ENCODE measurements around the gene CDK6. TPM values are rescaled to one million over a fixed set of nuclear protein-coding genes. Genes with fewer than 3 reads are reported as not detected.

CDK6 gene
- total RNA-seq, 1 experiment from 2014 or later: 175 TPM

DNA sequence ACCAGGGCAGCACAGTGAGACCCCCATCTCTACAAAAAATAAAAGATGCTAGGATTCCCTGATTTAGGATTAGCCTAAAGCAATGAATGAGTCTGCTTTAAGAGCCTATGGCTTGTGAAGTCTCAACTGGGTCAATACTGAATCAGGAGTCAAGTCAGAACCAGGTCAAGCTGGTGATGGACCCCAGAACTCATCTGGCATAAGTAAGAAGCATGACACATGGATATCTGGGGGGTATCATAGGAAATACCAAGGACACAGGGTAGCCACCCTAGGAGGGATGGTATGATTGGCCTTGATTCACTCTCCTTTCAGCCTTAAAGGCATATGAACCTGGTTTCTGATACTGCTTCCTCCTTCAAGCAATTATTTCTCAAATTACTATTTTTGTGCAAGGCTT, 167.8 kb downstream of the CDK6 start:
- intact Hi-C loops (cut with micrococcal nuclease; ENCODE audit: unreplicated experiment): no loop called here
- Mint-ChIP-seq H3K9me3 (ENCODE audit: unreplicated experiment) (peaks cover under 1% of the 10 kb centered on the region), H3K36me3 (ENCODE audit: insufficient read depth, unreplicated experiment) (peaks cover 55% of the 10 kb centered on the region), H3K4me1 (ENCODE audit: low read depth, unreplicated experiment) (no peaks in the 10 kb centered on the region), H3K27me3 (ENCODE audit: insufficient read depth, unreplicated experiment) (no peaks in the 10 kb centered on the region), H3K4me3 (ENCODE audit: unreplicated experiment) (no peak overlapping the region), H3K27ac (ENCODE audit: unreplicated experiment) (no peak overlapping the region)
- Histone ChIP-seq H3K9me3 (no peaks in the 10 kb centered on the region), H3K36me3 (ENCODE audit: control insufficient read depth, insufficient read depth, low read length) (peaks cover 2% of the 10 kb centered on the region; the same call in 1 of the 2 replicates), H3K27me3 (replicated peaks; ENCODE audit: control insufficient read depth, insufficient read depth, low read length) (no peaks in the 10 kb centered on the region), H3K4me3 (ENCODE audit: low read depth, low read length) (no peak overlapping the region), H3K4me1 (no peaks in the 10 kb centered on the region)
- ChIA-PET POLR2A (no interaction called here), CTCF (no interaction called here)
- BruUV-seq (replicated peaks): no TSS peak
- no peak for DNase-seq
- TF ChIP-seq CTCF (IDR thresholded peaks at IDR 0.05; ENCODE audit: insufficient read depth in 1 of 2, low read depth in 1 of 2, low read length in 1 of 2, severe bottlenecking in 1 of 2, unreplicated experiment in 1 of 2): no peak

- Histone ChIP-seq H3K27me3 (replicated peaks; ENCODE audit: control insufficient read depth, insufficient read depth, low read length) (no peaks in the 10 kb centered on the region), H3K9me3 (no peaks in the 10 kb centered on the region), H3K4me1 (no peaks in the 10 kb centered on the region), H3K4me3 (ENCODE audit: low read depth, low read length) (no peak overlapping the region), H3K36me3 (ENCODE audit: control insufficient read depth, insufficient read depth, low read length) (peaks cover 2% of the 10 kb centered on the region)
- Mint-ChIP-seq H3K27me3 (ENCODE audit: insufficient read depth, unreplicated experiment) (no peaks in the 10 kb centered on the region), H3K36me3 (ENCODE audit: insufficient read depth, unreplicated experiment) (peaks cover 50% of the 10 kb centered on the region), H3K27ac (ENCODE audit: unreplicated experiment) (no peak overlapping the region), H3K4me1 (ENCODE audit: low read depth, unreplicated experiment) (no peaks in the 10 kb centered on the region), H3K4me3 (ENCODE audit: unreplicated experiment) (no peak overlapping the region), H3K9me3 (ENCODE audit: unreplicated experiment) (no peaks in the 10 kb centered on the region)
- ChIA-PET POLR2A (no interaction called here), CTCF (no interaction called here)
- DNase-seq: no peak
- no peak for TF ChIP-seq CTCF (IDR thresholded peaks at IDR 0.05; ENCODE audit: insufficient read depth in 1 of 2, low read depth in 1 of 2, low read length in 1 of 2, severe bottlenecking in 1 of 2, unreplicated experiment in 1 of 2)
- BruUV-seq (replicated peaks): no TSS peak
- intact Hi-C loops (cut with micrococcal nuclease; ENCODE audit: unreplicated experiment): no loop called here
Observed at GRCh38 chr7:92667816-92668535, 168.4 kb downstream of the CDK6 start.

- no peak overlapping the region for H3K27ac Mint-ChIP-seq (ENCODE audit: unreplicated experiment)
- no peak for DNase-seq
- H3K36me3 Mint-ChIP-seq (ENCODE audit: insufficient read depth, unreplicated experiment): peaks cover 30% of the 10 kb centered on the region
- POLR2A ChIA-PET: no interaction called here
- no peak overlapping the region for H3K4me3 Mint-ChIP-seq (ENCODE audit: unreplicated experiment)
- Histone ChIP-seq H3K27me3 (replicated peaks; ENCODE audit: control insufficient read depth, insufficient read depth, low read length) (no peaks in the 10 kb centered on the region), H3K4me1 (no peaks in the 10 kb centered on the region), H3K9me3 (no peaks in the 10 kb centered on the region), H3K36me3 (ENCODE audit: control insufficient read depth, insufficient read depth, low read length) (no peaks in the 10 kb centered on the region; the same call in none of the 2 replicates), H3K4me3 (ENCODE audit: low read depth, low read length) (no peak overlapping the region)
- H3K27me3 Mint-ChIP-seq (ENCODE audit: insufficient read depth, unreplicated experiment): no peaks in the 10 kb centered on the region
- H3K9me3 Mint-ChIP-seq (ENCODE audit: unreplicated experiment): no peaks in the 10 kb centered on the region
- H3K4me1 Mint-ChIP-seq (ENCODE audit: low read depth, unreplicated experiment): no peaks in the 10 kb centered on the region
- CTCF ChIA-PET: no interaction called here
- BruUV-seq (replicated peaks): no TSS peak
- intact Hi-C loops (cut with micrococcal nuclease; ENCODE audit: unreplicated experiment): no loop called here
- TF ChIP-seq CTCF (IDR thresholded peaks at IDR 0.05; ENCODE audit: insufficient read depth in 1 of 2, low read depth in 1 of 2, low read length in 1 of 2, severe bottlenecking in 1 of 2, unreplicated experiment in 1 of 2): no peak
Observed at GRCh38 chr7:92665926-92666325, 170.4 kb downstream of the CDK6 start.
